GM19023 (cell line): ENCODE results near the gene RNF17.

Source experiments
- ATAC-seq: cut with Tn5 transposase; IDR thresholded peaks from one replicate; pipeline ENCODE4 v1.9.1; 2021; ENCODE audit warnings: mild to moderate bottlenecking, moderate library complexity; ENCODE audit not compliant: unreplicated experiment

Gene RNF17

GRCh38 chr13:24763596-24764275, at the start of gene RNF17:
Gene RNF17, plus strand, starts transcription at chr13:24764169. Its CDS starts 35 bp downstream, at chr13:24764204.
- ATAC-seq, result no peak

GRCh38 chr13:24716011-24716410, 48.0 kb upstream of the RNF17 start:
- ATAC-seq, result no peak

GRCh38 chr13:24716446-24716845, 47.5 kb upstream of the RNF17 start:
- ATAC-seq, result no peak

GRCh38 chr13:24717217-24717616, 46.8 kb upstream of the RNF17 start:
- no peak for ATAC-seq

- no peak for ATAC-seq
These were observed 45.6 kb upstream of the RNF17 start for GRCh38 chr13:24718192-24718965.

- ATAC-seq, result no peak
These were observed 44.8 kb upstream of the RNF17 start for GRCh38 chr13:24719139-24719538.

GRCh38 chr13:24723206-24723605, 40.8 kb upstream of the RNF17 start:
- no peak for ATAC-seq

- ATAC-seq, result no peak
These were observed 39.3 kb upstream of the RNF17 start for GRCh38 chr13:24724714-24725113.

GRCh38 chr13:24725379-24725778, 38.6 kb upstream of the RNF17 start:
- no peak for ATAC-seq

GRCh38 chr13:24727731-24728601, 36.0 kb upstream of the RNF17 start:
- ATAC-seq, result no peak

DNA sequence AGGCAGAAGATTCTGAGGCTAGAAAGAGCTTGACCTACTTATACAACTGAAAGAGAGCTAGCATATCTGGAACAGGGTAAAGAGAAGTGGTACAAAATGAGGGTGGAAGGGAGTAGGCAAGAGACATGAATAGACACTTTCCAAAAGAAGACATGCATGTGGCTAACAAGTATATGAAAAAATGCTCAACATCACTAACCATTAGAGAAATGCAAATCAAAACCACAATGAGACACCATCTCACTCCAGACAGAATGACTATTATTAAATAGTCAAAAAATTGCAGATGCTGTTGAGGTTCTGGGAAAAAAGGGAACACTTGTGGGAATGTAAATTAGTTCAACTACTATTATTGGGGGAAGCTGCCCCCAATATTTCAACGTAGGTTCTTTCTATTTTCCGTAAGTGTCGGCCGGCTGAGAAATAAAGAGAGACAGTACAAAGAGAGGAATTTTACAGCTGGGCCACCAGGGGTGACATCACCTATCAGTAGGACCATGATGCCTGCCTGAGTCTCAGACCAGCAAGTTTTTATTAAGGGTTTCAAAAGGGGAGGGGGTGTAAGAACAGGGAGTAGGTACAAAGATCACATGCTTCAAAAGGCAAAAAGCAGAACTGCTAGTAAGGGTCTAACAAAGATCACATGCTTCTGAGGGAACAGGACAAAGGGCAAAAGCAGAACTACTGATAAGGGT, 32.9 kb upstream of the RNF17 start:
- peak; percentile 70 for ATAC-seq

GRCh38 chr13:24734950-24735349, 29.0 kb upstream of the RNF17 start:
- ATAC-seq, result no peak

- no peak for ATAC-seq
These were observed 26.9 kb upstream of the RNF17 start for GRCh38 chr13:24737042-24737441.

DNA sequence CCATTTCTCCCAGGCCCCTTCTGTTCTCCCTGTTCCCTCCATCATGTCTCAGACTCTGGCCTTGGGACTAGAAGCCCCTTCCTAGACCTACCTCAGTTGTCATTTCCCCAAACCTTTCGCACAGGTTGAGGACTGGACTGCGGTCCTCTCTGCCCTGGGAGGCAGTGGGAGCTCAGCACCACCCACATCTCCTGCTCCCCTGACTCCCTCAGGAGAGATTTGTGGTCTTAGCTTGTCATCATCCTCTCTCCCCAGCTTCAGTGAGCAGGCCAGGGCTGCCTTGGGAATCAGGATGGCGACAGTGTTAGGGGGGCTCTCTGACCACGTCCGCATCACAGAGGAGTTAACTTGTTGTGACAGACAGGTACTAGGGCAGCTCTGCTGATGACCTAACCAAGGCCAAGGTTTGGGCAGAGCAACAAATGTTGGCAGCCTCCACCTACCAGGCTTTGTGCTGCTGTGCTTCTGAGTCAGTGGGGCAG, 25.6 kb upstream of the RNF17 start:
- no peak for ATAC-seq

DNA sequence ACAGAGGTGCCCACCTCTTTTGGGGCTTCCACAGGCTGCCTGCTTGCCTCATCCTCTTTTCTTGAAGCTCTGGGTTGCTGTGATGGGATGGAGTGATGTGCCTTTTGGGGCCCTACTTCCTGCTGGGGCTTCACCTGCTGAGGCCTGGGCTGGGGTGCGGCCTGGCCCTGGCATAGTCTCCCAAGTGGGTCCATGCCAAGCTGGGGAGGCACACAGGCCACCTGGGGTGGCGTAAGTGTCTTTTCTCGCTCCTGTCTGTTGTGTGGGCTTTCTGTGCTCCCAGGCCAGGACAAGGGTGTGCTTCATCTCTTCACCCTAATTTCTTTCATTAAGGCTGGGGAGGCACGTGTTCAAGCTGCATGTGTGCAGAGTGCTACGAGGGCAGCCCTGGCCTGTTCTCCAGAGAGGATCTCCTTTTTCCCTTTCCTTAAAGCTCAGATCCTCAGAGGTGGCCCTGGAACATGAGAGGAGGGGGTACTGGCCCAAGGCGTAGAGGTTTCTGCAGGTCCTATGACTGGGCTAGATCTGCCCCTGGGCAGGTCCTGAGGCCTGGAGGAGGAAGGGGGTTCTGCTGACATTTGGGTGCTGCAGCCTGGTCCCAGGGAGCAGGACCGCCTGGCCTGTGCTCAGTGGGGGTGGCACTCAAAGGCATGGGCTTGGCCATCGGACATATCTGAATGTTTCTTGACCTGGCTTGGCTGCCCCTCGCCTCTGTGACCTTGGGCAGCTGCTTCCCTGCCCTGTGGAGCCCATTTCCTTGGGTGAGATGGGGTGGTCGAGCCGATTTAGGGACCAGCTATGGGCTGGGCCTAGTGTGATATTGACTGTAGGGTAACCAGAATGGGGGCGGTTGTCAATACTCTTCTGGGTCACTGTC, 23.7 kb upstream of the RNF17 start:
- ATAC-seq, result no peak

DNA sequence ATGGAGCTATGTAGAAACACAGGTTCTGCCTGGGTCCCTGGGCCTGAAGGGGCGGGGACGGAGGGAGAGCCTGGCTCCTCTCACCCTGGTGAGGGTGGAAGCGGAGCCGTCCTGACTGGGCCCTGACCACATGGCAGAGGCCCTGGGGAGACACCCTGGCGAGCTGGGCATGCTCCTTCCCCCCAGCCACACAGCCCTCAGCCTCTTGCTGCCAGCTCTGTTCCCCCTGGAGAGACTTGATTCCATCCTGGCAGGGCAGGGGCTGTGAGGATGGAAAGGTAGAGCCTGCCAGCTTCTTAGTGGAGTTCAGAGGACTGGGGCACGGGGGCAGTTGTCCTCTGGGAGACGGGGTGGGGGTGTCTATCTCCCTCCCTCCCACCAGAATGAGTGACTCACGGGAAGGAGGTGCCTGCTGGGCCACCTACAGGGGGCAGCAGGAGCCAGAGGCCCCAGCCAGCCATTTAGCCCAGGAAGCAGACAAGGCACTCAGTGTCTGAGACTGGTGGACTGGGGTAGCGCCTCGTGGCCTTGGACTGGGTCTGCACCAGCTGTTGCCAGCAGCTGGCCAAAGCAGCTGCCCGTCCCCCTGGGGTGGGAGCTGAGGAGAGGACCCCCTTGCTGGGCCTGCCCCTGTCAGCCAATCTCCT, 22.8 kb upstream of the RNF17 start:
- no peak for ATAC-seq

GRCh38 chr13:24741791-24742190, 22.2 kb upstream of the RNF17 start:
- no peak for ATAC-seq

GRCh38 chr13:24742294-24742693, 21.7 kb upstream of the RNF17 start:
- no peak for ATAC-seq

DNA sequence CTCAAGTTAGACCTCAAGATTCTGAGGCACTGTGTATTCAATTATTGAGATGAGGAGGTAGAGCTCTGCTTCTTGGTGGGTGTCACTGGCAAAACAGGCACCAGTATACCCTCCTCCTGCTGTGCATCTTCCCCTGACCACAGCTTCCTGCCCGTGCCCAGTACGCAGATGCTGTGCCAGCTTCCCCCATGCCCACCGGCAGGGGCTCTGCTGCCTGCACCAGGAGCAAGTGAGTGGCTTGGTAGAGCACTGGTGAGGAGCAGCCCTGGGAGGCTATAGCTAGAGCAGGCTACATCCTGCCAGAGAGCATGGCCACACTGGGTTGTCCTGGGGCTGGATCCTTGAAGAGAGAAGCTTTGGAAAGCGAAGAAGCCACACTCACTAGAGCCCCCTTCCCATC, 21.0 kb upstream of the RNF17 start:
- ATAC-seq, result no peak
